ENCODE measurements around the gene CENPT. TPM values are rescaled to one million over a fixed set of nuclear protein-coding genes. Genes with fewer than 3 reads are reported as not detected.

The CENPT gene
- total and polyA plus RNA-seq, 2 donors (not counting 3 experiments of a cell fraction or from before 2014, with no cell fraction given): 60.3 to 61.3 TPM

DNA sequence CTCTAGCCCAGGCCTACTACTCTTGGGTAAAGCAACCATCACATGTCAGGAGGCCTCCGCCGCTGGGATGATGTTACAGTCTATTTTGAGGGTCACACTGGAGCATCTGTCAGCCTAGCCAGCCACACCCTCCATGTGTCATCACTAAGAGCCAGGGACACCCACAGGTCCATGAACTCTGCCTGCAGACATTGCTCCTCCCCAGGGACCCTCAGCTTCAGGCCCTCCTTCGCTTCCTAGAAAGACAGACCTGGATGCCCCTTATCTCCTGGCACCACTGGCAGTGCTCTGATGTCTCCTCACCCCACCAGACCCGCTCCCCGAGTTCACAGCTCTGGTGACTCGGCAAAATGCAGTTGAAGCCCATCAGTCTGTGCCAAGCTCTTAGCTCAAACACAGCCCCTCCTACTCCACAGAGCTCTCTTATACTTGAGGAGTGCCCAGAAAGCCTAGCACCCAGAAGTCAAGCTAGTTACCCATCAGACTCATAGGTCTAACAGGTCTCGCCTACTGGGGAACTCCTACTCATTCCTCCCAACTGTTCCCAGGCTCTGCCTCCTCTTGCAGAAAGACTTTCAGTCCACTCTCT lies 47.1 kb downstream of the CENPT start:
- DNase-seq (ENCODE audit: low read depth, low spot score) (no peak), FAIRE-seq (no peak)
- no peak for TF ChIP-seq FOS (IDR thresholded peaks at IDR 0.05; ENCODE audit: borderline replicate concordance, insufficient read depth, low read length)
- TF ChIP-seq POLR2A (IDR thresholded peaks at IDR 0.05; ENCODE audit: low read depth, low read length): no peak
- TF ChIP-seq JUN (IDR thresholded peaks at IDR 0.05; ENCODE audit: borderline replicate concordance, insufficient read depth, insufficient read length, low read depth): no peak
- no peak for TF ChIP-seq MYC (IDR thresholded peaks at IDR 0.05; ENCODE audit: low read depth, low read length)
- no peak for TF ChIP-seq POLR2AphosphoS5 (IDR thresholded peaks at IDR 0.05; ENCODE audit: insufficient read depth, low read depth, low read length)
- no peak for TF ChIP-seq EZH2 (IDR thresholded peaks at IDR 0.05; ENCODE audit: borderline replicate concordance, low read depth, low read length, severe bottlenecking)
- TF ChIP-seq GATA2 (IDR thresholded peaks at IDR 0.05; ENCODE audit: insufficient read depth, insufficient read length, low read depth, low read length): no peak
- TF ChIP-seq MAX (IDR thresholded peaks at IDR 0.05; ENCODE audit: insufficient read depth, insufficient read length): no peak
- no peak for TF ChIP-seq CTCF (IDR thresholded peaks at IDR 0.05; ENCODE audit: extremely low read depth in 1 of 2, insufficient read depth in 1 of 2, low read depth in 1 of 2, low read length in 2 of 2)
- BruUV-seq (replicated peaks): no TSS peak
- CTCF ChIA-PET: interaction anchor here (0.6 to 0.9 kb wide), 2 partner anchors 24 to 277 kb away, joined by 3 to 4 read pairs; no protein-coding TSS in a partner anchor
- Histone ChIP-seq H3K4me1 (ENCODE audit: control insufficient read depth, extremely low read depth, insufficient read depth, low read length) (peaks cover 8% of the 10 kb centered on the region), H3K9me1 (replicated peaks; ENCODE audit: control insufficient read depth, extremely low read depth, insufficient read depth, low read length) (no peaks in the 10 kb centered on the region), H3K9ac (replicated peaks; ENCODE audit: extremely low read depth, insufficient read depth, low read length) (no peak overlapping the region), H3K79me2 (ENCODE audit: control insufficient read depth, insufficient read depth, low read length) (peaks cover 58% of the 10 kb centered on the region), H3K4me2 (ENCODE audit: insufficient read depth, low read length) (no peak overlapping the region), H3K4me3 (replicated peaks in 1 of 3; ENCODE audit: insufficient read depth in 1 of 3, low read depth in 1 of 3, low read length in 3 of 3) (no peak overlapping the region), H3K9me3 (replicated peaks; ENCODE audit: control insufficient read depth, insufficient read depth, low read length) (no peaks in the 10 kb centered on the region), H3K36me3 (ENCODE audit: control insufficient read depth in 2 of 2, extremely low read depth in 1 of 2, insufficient read depth in 2 of 2, low read length in 2 of 2) (peaks cover 0 to 17% of the 10 kb centered on the region in 2 experiments), H3K27me3 (ENCODE audit: control insufficient read depth in 2 of 2, insufficient read depth in 2 of 2, low read length in 2 of 2) (no peaks in the 10 kb centered on the region), H3K27ac (ENCODE audit: insufficient read depth, low read depth, low read length) (no peak overlapping the region), H2AFZ (ENCODE audit: low read depth, low read length) (no peak overlapping the region), H4K20me1 (replicated peaks; ENCODE audit: control insufficient read depth, extremely low read depth, insufficient read depth, low read length) (no peaks in the 10 kb centered on the region)
- POLR2A ChIA-PET: interaction anchor here (0.7 kb wide), 1 partner anchor 81 kb away, joined by 5 read pairs; no protein-coding TSS in a partner anchor
- dilution Hi-C loops (cut with MboI; ENCODE audit: extremely low pct_ligation_motif_present, low sequenced_read_pairs) (no loop called here), intact Hi-C loops (cut with micrococcal nuclease) (loop anchor here (10.0 kb wide), 1 partner anchor 276 kb away; the partner anchor contains the start of gene RIPOR1)
